Measurements from ENCODE around the gene TMTC1.

The TMTC1 gene

GRCh38 chr12:29519585-29520182 lies 264.1 kb downstream of the TMTC1 start:
- DNase-seq, result no peak

- no peak for DNase-seq
Measured at GRCh38 chr12:29518407-29518806, 265.3 kb downstream of the TMTC1 start.

- no peak for DNase-seq
Measured at GRCh38 chr12:29517264-29517663, 266.5 kb downstream of the TMTC1 start.

- DNase-seq, result no peak
Measured at GRCh38 chr12:29516431-29516875, 267.3 kb downstream of the TMTC1 start.

- DNase-seq, result no peak
Measured at GRCh38 chr12:29510591-29511185, 273.1 kb downstream of the TMTC1 start.

- DNase-seq, result no peak
Measured at GRCh38 chr12:29509503-29509902, 274.2 kb downstream of the TMTC1 start.

- DNase-seq, result no peak
Measured at GRCh38 chr12:29508949-29509348, 274.8 kb downstream of the TMTC1 start.

- DNase-seq, result no peak
Measured at GRCh38 chr12:29505122-29505521, 278.6 kb downstream of the TMTC1 start.

GRCh38 chr12:29503283-29503682 lies 280.5 kb downstream of the TMTC1 start:
- no peak for DNase-seq

- DNase-seq, result no peak
Measured at GRCh38 chr12:29499235-29499634, 284.5 kb downstream of the TMTC1 start.

- no peak for DNase-seq
Measured at GRCh38 chr12:29497588-29497987, 286.2 kb downstream of the TMTC1 start, which contains the start of gene OVCH1. Gene OVCH1 (minus strand): TSS chr12:29497686. CDS start chr12:29497686, 0 bp downstream.

GRCh38 chr12:29492891-29493290 lies 290.9 kb downstream of the TMTC1 start:
- no peak for DNase-seq

GRCh38 chr12:29486972-29487371 lies 296.8 kb downstream of the TMTC1 start:
- DNase-seq, result no peak

GRCh38 chr12:29463198-29463597 lies 320.5 kb downstream of the TMTC1 start:
- no peak for DNase-seq

GRCh38 chr12:29460082-29460481 lies 323.7 kb downstream of the TMTC1 start:
- no peak for DNase-seq

GRCh38 chr12:29455087-29455486 lies 328.7 kb downstream of the TMTC1 start:
- no peak for DNase-seq

- no peak for DNase-seq
Measured at GRCh38 chr12:29451888-29452287, 331.9 kb downstream of the TMTC1 start.

All from NCI-H187 (cell line).